Mammary epithelial cell (primary cell): ENCODE results near the gene TSPAN7.

Experiments used
- EZH2 ChIP-seq: IDR thresholded peaks from 2 replicates; pipeline ENCODE4 v1.6.1; 2012; ENCODE audit warnings: low read length, inconsistent platforms, borderline replicate concordance
- TF ChIP-seq, protein P1 (sequence below), 2 donors: IDR thresholded peaks in 1 of 2; conservative IDR thresholded peaks in 1 of 2; 2 replicates each; pipeline ENCODE4 v1.5.1; 2011 to 2012; ENCODE audit warnings: inconsistent platforms in 2 of 2, low read length in 2 of 2, mild to moderate bottlenecking in 2 of 2, control low read depth in 1 of 2, low read depth in 1 of 2; ENCODE audit not compliant: insufficient read depth in 1 of 2; ENCODE audit errors: extremely low read depth in 1 of 2

DNA sequence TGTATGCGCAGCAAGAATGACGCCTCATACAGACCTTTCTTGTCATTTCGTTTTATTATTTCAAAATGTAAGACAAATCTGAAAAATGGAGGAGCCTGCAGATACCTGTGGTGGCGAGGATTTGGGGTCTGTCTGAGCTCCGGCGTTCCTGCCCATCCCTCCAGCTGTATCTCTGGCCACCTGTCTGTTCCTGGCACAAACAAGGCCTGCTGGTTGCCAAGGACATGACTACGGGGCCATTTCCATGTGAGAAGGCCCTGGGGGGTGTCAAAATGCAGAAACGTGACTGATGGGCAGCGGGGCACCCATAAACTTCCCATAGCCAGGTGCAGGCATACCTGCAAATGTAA lies 591 bp upstream of the TSPAN7 start:
- TF ChIP-seq, protein P1, sequence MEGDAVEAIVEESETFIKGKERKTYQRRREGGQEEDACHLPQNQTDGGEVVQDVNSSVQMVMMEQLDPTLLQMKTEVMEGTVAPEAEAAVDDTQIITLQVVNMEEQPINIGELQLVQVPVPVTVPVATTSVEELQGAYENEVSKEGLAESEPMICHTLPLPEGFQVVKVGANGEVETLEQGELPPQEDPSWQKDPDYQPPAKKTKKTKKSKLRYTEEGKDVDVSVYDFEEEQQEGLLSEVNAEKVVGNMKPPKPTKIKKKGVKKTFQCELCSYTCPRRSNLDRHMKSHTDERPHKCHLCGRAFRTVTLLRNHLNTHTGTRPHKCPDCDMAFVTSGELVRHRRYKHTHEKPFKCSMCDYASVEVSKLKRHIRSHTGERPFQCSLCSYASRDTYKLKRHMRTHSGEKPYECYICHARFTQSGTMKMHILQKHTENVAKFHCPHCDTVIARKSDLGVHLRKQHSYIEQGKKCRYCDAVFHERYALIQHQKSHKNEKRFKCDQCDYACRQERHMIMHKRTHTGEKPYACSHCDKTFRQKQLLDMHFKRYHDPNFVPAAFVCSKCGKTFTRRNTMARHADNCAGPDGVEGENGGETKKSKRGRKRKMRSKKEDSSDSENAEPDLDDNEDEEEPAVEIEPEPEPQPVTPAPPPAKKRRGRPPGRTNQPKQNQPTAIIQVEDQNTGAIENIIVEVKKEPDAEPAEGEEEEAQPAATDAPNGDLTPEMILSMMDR (conservative IDR thresholded peaks at IDR 0.05 in 1 of 2, IDR thresholded peaks at IDR 0.05 in 1 of 2; ENCODE audit: extremely low read depth in 1 of 2, insufficient read depth in 1 of 2, low read depth in 1 of 2, low read length in 2 of 2), result no peak
- no peak for TF ChIP-seq EZH2
